GM12891 (cell line): ENCODE results near the gene BZW2.

Experiments
- DNase-seq: peaks from one replicate; pipeline ENCODE4 v3.0.0; 2011; ENCODE audit warnings: low spot score; ENCODE audit not compliant: insufficient read length
- FAIRE-seq: peaks from 2 replicates; lab custom pipeline; 2011; peaks lifted over from hg19 to GRCh38; lab: Jason Lieb, UNC
- PAX5 ChIP-seq: IDR thresholded peaks from 2 replicates; pipeline ENCODE4 v1.6.1; 2011; ENCODE audit warnings: low read length, moderate library complexity, mild to moderate bottlenecking; ENCODE audit not compliant: insufficient read depth, severe bottlenecking
- POLR2A ChIP-seq: IDR thresholded peaks from 2 replicates; pipeline ENCODE4 v1.6.1; 2011; ENCODE audit warnings: low read depth, low read length, control low read depth
- POLR2AphosphoS5 ChIP-seq: IDR thresholded peaks from 2 replicates; pipeline ENCODE4 v1.6.1; 2011; ENCODE audit warnings: low read depth, low read length, control low read depth
- POU2F2 ChIP-seq: IDR thresholded peaks from 2 replicates; pipeline ENCODE4 v1.6.1; 2011; ENCODE audit warnings: low read depth, mild to moderate bottlenecking, control low read depth, low read length, moderate library complexity
- SPI1 ChIP-seq: IDR thresholded peaks from 2 replicates; pipeline ENCODE4 v1.6.1; 2011; ENCODE audit warnings: low read depth, low read length, control low read depth
- TAF1 ChIP-seq: IDR thresholded peaks from 2 replicates; pipeline ENCODE4 v1.6.1; 2011; ENCODE audit warnings: low read depth, low read length, control low read depth

The BZW2 gene

GRCh38 chr7:16729541-16729940 is 83.6 kb downstream of the BZW2 start:
- TF ChIP-seq POLR2A (no peak), POU2F2 (no peak), TAF1 (no peak), POLR2AphosphoS5 (no peak), PAX5 (no peak), SPI1 (no peak)
- FAIRE-seq (no peak), DNase-seq (no peak)

- FAIRE-seq: no peak
- TF ChIP-seq POLR2A: no peak
- TF ChIP-seq POLR2AphosphoS5: no peak
- no peak for TF ChIP-seq SPI1
- TF ChIP-seq TAF1: no peak
- DNase-seq: no peak
These were observed 85.0 kb downstream of the BZW2 start for GRCh38 chr7:16730937-16731336.

- FAIRE-seq (no peak), DNase-seq (no peak)
- TF ChIP-seq POLR2A (no peak), TAF1 (no peak), SPI1 (no peak), POU2F2 (no peak), POLR2AphosphoS5 (no peak), PAX5 (no peak)
These were observed 86.8 kb downstream of the BZW2 start for GRCh38 chr7:16732828-16733227.

- no peak for FAIRE-seq
- DNase-seq: no peak
- TF ChIP-seq POLR2A (no peak), PAX5 (no peak), POLR2AphosphoS5 (no peak), SPI1 (no peak)
These were observed 88.3 kb downstream of the BZW2 start for GRCh38 chr7:16734148-16734726.

GRCh38 chr7:16735020-16735419 is 89.0 kb downstream of the BZW2 start:
- FAIRE-seq (no peak), DNase-seq (no peak)

GRCh38 chr7:16738011-16738688 is 92.2 kb downstream of the BZW2 start:
- FAIRE-seq (no peak), DNase-seq (no peak)
- TF ChIP-seq TAF1 (no peak), POLR2A (no peak)

More at GRCh38 chr7:16735020-16735419, 89.0 kb downstream of the BZW2 start:
- no peak for TF ChIP-seq POLR2AphosphoS5
- no peak for TF ChIP-seq POU2F2
- no peak for TF ChIP-seq TAF1
- TF ChIP-seq PAX5: no peak
- no peak for TF ChIP-seq POLR2A
- TF ChIP-seq SPI1: no peak

GRCh38 chr7:16739863-16740622 is 94.1 kb downstream of the BZW2 start:
- FAIRE-seq: no peak

GRCh38 chr7:16740623-16740953 is 94.6 kb downstream of the BZW2 start:
- FAIRE-seq (no peak), DNase-seq (no peak)
- TF ChIP-seq POLR2AphosphoS5 (no peak), PAX5 (no peak), POU2F2 (no peak), TAF1 (no peak), POLR2A (no peak), SPI1 (no peak)

More at GRCh38 chr7:16739863-16740622, 94.1 kb downstream of the BZW2 start:
- DNase-seq: no peak
- TF ChIP-seq TAF1 (no peak), PAX5 (no peak), POLR2AphosphoS5 (no peak), POLR2A (no peak), POU2F2 (no peak), SPI1 (no peak)

GRCh38 chr7:16740996-16741395 is 95.0 kb downstream of the BZW2 start:
- DNase-seq: no peak

GRCh38 chr7:16741676-16742075 is 95.7 kb downstream of the BZW2 start:
- DNase-seq (no peak), FAIRE-seq (no peak)
- TF ChIP-seq POLR2A (no peak), TAF1 (no peak), POLR2AphosphoS5 (no peak), SPI1 (no peak), PAX5 (no peak), POU2F2 (no peak)

More at GRCh38 chr7:16740996-16741395, 95.0 kb downstream of the BZW2 start:
- no peak for FAIRE-seq
- no peak for TF ChIP-seq PAX5
- no peak for TF ChIP-seq POU2F2
- TF ChIP-seq POLR2A: no peak
- TF ChIP-seq TAF1: no peak
- no peak for TF ChIP-seq POLR2AphosphoS5
- no peak for TF ChIP-seq SPI1
